Skin of body (tissue), 2 donors: ENCODE results near the gene ZNF84. TPM values are rescaled to one million over a fixed set of nuclear protein-coding genes. Genes with fewer than 3 reads are reported as not detected.

Source experiments
- small RNA-seq: library from RNA; depleted of rRNA; stranded (forward); fragments of <200 nt; gene quantifications from one replicate; pipeline ENCODE3, GENCODE V24; 2014; ENCODE audit warnings: low replicate concordance
- total RNA-seq: library from RNA; depleted of rRNA; stranded (reverse); fragments of >200 nt; gene quantifications from one replicate; pipeline ENCODE4 v1.2.3, GENCODE V29; 2014

ZNF84 gene
- total RNA-seq, 1 donor from 2014 or later = 40.8 TPM

Small RNA genes lying within 50 kb of the gene (small RNA-seq; reads per million reads assigned to genes)
- gene RNU4ATAC12P = not detected

Other genes with a start within 250 kb of the ZNF84 start
- gene GOLGA3, start 208.6 kb upstream of the ZNF84 start, total RNA-seq = 54.5 TPM
- gene CHFR, start 149.9 kb upstream of the ZNF84 start, total RNA-seq = 20.2 TPM
- gene ZNF605, start 81.2 kb upstream of the ZNF84 start, total RNA-seq = 14.7 TPM
- 13.5 TPM for gene ZNF26, start 51.1 kb upstream of the ZNF84 start, total RNA-seq
- gene ZNF140, start 43.4 kb downstream of the ZNF84 start, total RNA-seq = 39.3 TPM
- gene ZNF891, start 92.8 kb downstream of the ZNF84 start, total RNA-seq = 2.8 TPM
- 10.5 TPM for gene ZNF10, start 93.1 kb downstream of the ZNF84 start, total RNA-seq
- gene ZNF268, start 144.0 kb downstream of the ZNF84 start, total RNA-seq = 21.2 TPM
- gene ANHX, start 198.4 kb downstream of the ZNF84 start, total RNA-seq = not detected